Measurements from ENCODE around the gene NEK11. TPM values are rescaled to one million over a fixed set of nuclear protein-coding genes. Genes with fewer than 3 reads are reported as not detected.

NEK11 gene
- total and polyA plus RNA-seq, 2 experiments from 2014 or later = 3.5 to 13.7 TPM

DNA sequence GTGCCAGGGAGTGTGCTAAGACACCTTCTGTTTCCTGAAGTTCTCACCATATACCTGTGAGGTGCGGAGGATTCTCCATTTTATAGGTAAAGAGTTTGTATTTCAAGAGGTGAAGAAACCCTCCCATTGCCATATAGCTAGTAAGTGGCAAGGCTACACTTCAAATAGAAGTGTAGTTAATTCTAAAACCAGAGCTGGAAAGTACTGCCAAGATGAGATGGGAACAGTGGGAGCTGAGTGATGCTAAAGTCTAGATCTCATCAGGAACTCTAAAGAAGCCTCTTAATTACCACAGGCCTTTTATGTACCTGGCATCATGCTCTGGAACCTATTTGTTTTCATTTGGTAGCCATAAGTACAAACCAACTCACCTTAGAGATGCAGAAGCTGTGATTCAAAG, 256.3 kb downstream of the NEK11 start:
- Histone ChIP-seq H3K9me2 (replicated peaks; ENCODE audit: insufficient read depth) (no peaks in the 10 kb centered on the region), H3K27ac (no peak overlapping the region), H2AFZ (no peak overlapping the region), H3K4me3 (no peak overlapping the region), H3K27me3 (no peaks in the 10 kb centered on the region), H3K4me2 (no peak overlapping the region), H3K4me1 (ENCODE audit: insufficient read depth) (no peaks in the 10 kb centered on the region), H3K9me3 (ENCODE audit: low read depth) (no peaks in the 10 kb centered on the region), H3K36me3 (replicated peaks; ENCODE audit: insufficient read depth, low read depth) (no peaks in the 10 kb centered on the region), H4K20me1 (ENCODE audit: insufficient read depth, poor library complexity, severe bottlenecking) (no peaks in the 10 kb centered on the region), H3K79me2 (no peaks in the 10 kb centered on the region)
- 100% methylated on average over 1 of the region's 1 CpG for WGBS (ENCODE audit: low lambda C conversion rate, missing lambda C conversion rate)
- no peak for DNase-seq (ENCODE audit: low spot score)
- TF ChIP-seq EZH2phosphoT487 (IDR thresholded peaks at IDR 0.05; ENCODE audit: low read depth, severe bottlenecking, unreplicated experiment) = no peak

DNA sequence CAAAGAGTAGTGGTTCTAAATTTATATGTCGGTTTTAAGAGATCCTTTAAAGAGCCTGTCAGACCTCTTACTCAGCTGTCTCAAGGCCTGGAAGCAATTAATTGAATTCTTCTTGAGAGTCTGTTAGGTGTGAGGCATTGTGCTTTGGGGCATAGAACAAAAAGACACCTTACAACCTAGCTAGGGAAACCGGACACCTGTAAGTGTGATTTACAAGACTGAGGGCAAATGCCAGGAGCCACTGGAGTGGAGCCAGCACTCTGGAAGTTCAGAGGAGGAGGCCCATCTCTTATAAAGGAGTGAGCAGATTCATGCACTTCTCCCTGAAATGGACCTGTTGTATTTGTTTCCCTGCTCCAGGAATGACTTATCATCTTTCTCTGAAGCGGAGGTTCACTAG, 257.2 kb downstream of the NEK11 start:
- DNase-seq (ENCODE audit: low spot score) = no peak
- 59% methylated on average over 3 of the region's 3 CpGs for WGBS (ENCODE audit: low lambda C conversion rate, missing lambda C conversion rate)
- TF ChIP-seq, protein P1, sequence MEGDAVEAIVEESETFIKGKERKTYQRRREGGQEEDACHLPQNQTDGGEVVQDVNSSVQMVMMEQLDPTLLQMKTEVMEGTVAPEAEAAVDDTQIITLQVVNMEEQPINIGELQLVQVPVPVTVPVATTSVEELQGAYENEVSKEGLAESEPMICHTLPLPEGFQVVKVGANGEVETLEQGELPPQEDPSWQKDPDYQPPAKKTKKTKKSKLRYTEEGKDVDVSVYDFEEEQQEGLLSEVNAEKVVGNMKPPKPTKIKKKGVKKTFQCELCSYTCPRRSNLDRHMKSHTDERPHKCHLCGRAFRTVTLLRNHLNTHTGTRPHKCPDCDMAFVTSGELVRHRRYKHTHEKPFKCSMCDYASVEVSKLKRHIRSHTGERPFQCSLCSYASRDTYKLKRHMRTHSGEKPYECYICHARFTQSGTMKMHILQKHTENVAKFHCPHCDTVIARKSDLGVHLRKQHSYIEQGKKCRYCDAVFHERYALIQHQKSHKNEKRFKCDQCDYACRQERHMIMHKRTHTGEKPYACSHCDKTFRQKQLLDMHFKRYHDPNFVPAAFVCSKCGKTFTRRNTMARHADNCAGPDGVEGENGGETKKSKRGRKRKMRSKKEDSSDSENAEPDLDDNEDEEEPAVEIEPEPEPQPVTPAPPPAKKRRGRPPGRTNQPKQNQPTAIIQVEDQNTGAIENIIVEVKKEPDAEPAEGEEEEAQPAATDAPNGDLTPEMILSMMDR (IDR thresholded peaks at IDR 0.05; ENCODE audit: poor library complexity) = no peak
- TF ChIP-seq EZH2phosphoT487 (IDR thresholded peaks at IDR 0.05; ENCODE audit: low read depth, severe bottlenecking, unreplicated experiment) = no peak
- no peak for TF ChIP-seq EZH2 (IDR thresholded peaks at IDR 0.05; ENCODE audit: borderline replicate concordance)
- no peaks in the 10 kb centered on the region for H3K4me1 ChIP-seq (ENCODE audit: insufficient read depth)
- no peaks in the 10 kb centered on the region for H3K9me2 ChIP-seq (replicated peaks; ENCODE audit: insufficient read depth)
- no peak overlapping the region for H2AFZ ChIP-seq
- no peaks in the 10 kb centered on the region for H3K9me3 ChIP-seq (ENCODE audit: low read depth)
- no peak overlapping the region for H3K27ac ChIP-seq
- no peak overlapping the region for H3K4me2 ChIP-seq
- no peaks in the 10 kb centered on the region for H3K27me3 ChIP-seq
- no peak overlapping the region for H3K4me3 ChIP-seq
- no peaks in the 10 kb centered on the region for H3K79me2 ChIP-seq
- H3K36me3 ChIP-seq (replicated peaks; ENCODE audit: insufficient read depth, low read depth) = no peaks in the 10 kb centered on the region
- no peaks in the 10 kb centered on the region for H4K20me1 ChIP-seq (ENCODE audit: insufficient read depth, poor library complexity, severe bottlenecking)

DNA sequence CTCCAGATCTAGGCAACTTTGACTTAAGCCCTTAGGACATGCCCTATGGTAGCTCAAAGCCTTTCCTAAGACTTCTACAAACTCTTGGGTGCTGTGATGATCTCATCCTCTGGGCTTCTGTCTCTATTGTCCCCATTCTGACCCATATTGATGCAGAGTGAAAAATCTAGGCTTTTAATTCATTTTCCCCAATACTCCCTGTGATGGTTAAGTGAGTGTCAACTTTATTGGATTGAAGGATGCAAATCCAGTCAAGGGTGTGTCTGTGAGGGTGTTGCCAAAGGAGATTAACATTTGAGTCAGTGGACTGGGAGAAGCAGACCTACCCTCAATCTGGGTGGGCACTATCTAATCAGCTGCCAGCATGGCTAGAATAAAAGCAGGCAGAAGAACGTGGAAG, 257.6 kb downstream of the NEK11 start:
- H3K4me1 ChIP-seq (ENCODE audit: insufficient read depth) = no peaks in the 10 kb centered on the region
- WGBS (ENCODE audit: low lambda C conversion rate, missing lambda C conversion rate) = 93% methylated on average over 1 of the region's 1 CpG
- no peaks in the 10 kb centered on the region for H3K79me2 ChIP-seq
- no peak for DNase-seq (ENCODE audit: low spot score)
- no peaks in the 10 kb centered on the region for H3K36me3 ChIP-seq (replicated peaks; ENCODE audit: insufficient read depth, low read depth)
- no peaks in the 10 kb centered on the region for H4K20me1 ChIP-seq (ENCODE audit: insufficient read depth, poor library complexity, severe bottlenecking)
- no peak overlapping the region for H3K4me3 ChIP-seq
- H3K9me2 ChIP-seq (replicated peaks; ENCODE audit: insufficient read depth) = no peaks in the 10 kb centered on the region
- no peak overlapping the region for H2AFZ ChIP-seq
- TF ChIP-seq, protein P1 (IDR thresholded peaks at IDR 0.05; ENCODE audit: poor library complexity) = no peak
- TF ChIP-seq EZH2phosphoT487 (IDR thresholded peaks at IDR 0.05; ENCODE audit: low read depth, severe bottlenecking, unreplicated experiment) (no peak), EZH2 (IDR thresholded peaks at IDR 0.05; ENCODE audit: borderline replicate concordance) (no peak)
- H3K9me3 ChIP-seq (ENCODE audit: low read depth) = no peaks in the 10 kb centered on the region
- H3K4me2 ChIP-seq = no peak overlapping the region
- H3K27ac ChIP-seq = no peak overlapping the region
- no peaks in the 10 kb centered on the region for H3K27me3 ChIP-seq

DNA sequence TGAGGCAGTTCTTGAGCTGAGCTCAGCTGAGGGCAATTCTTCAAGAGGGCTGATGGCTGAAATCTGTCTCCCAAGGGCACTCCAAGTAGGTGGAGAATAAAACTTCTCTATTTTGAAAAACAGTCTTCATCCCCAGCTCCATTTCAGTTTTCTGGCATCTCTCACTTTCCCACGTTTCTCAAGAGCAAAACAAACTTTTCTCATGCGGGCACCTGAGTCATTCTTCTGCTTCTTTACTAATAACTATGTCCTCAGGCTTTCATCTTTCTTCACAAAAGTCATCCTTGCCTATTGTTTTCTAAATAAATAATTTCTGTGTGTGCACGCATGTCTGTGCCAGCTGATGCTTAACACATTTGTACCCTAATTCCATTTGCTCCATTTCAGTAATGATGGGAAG, 258.8 kb downstream of the NEK11 start:
- no peak overlapping the region for H3K27ac ChIP-seq
- TF ChIP-seq EZH2phosphoT487 (IDR thresholded peaks at IDR 0.05; ENCODE audit: low read depth, severe bottlenecking, unreplicated experiment) (no peak), EZH2 (IDR thresholded peaks at IDR 0.05; ENCODE audit: borderline replicate concordance) (no peak)
- TF ChIP-seq, protein P1 (IDR thresholded peaks at IDR 0.05; ENCODE audit: poor library complexity) = no peak
- H4K20me1 ChIP-seq (ENCODE audit: insufficient read depth, poor library complexity, severe bottlenecking) = no peaks in the 10 kb centered on the region
- no peak overlapping the region for H2AFZ ChIP-seq
- H3K27me3 ChIP-seq = no peaks in the 10 kb centered on the region
- no peaks in the 10 kb centered on the region for H3K79me2 ChIP-seq
- H3K9me2 ChIP-seq (replicated peaks; ENCODE audit: insufficient read depth) = no peaks in the 10 kb centered on the region
- no peaks in the 10 kb centered on the region for H3K36me3 ChIP-seq (replicated peaks; ENCODE audit: insufficient read depth, low read depth)
- 77% methylated on average over 3 of the region's 3 CpGs for WGBS (ENCODE audit: low lambda C conversion rate, missing lambda C conversion rate)
- no peak overlapping the region for H3K4me3 ChIP-seq
- no peak overlapping the region for H3K4me2 ChIP-seq
- no peaks in the 10 kb centered on the region for H3K9me3 ChIP-seq (ENCODE audit: low read depth)
- no peak for DNase-seq (ENCODE audit: low spot score)
- no peaks in the 10 kb centered on the region for H3K4me1 ChIP-seq (ENCODE audit: insufficient read depth)
